ENCODE measurements around the gene CEBPG. TPM values are rescaled to one million over a fixed set of nuclear protein-coding genes. Genes with fewer than 3 reads are reported as not detected.

The CEBPG gene
- total RNA-seq, 2 donors from 2014 or later, result 19.9 to 32.6 TPM

GRCh38 chr19:33350538-33351309 is 22.8 kb upstream of the CEBPG start:
- Histone ChIP-seq H3K27ac (no peak overlapping the region), H3K27me3 (replicated peaks; ENCODE audit: insufficient read depth) (no peaks in the 10 kb centered on the region), H3K36me3 (no peaks in the 10 kb centered on the region), H3K4me3 (no peak overlapping the region), H3K4me1 (ENCODE audit: control insufficient read depth in 1 of 2, low read depth in 2 of 2) (peaks cover 0 to 10% of the 10 kb centered on the region in 2 donors), H3K9me3 (no peaks in the 10 kb centered on the region)
- no peak for TF ChIP-seq CTCF (IDR thresholded peaks at IDR 0.05)
- no peak for DNase-seq (ENCODE audit: low spot score)
- no peak for ATAC-seq (ENCODE audit: insufficient number of reproducible peaks, low FRiP score, low read depth)

GRCh38 chr19:33355535-33355934 is 18.0 kb upstream of the CEBPG start:
- H3K27me3 ChIP-seq (replicated peaks; ENCODE audit: insufficient read depth), result no peaks in the 10 kb centered on the region
- H3K9me3 ChIP-seq, result no peaks in the 10 kb centered on the region
- TF ChIP-seq CTCF (IDR thresholded peaks at IDR 0.05), result no peak
- peaks cover 6 to 20% of the 10 kb centered on the region in 2 donors for H3K4me1 ChIP-seq (ENCODE audit: control insufficient read depth in 1 of 2, low read depth in 2 of 2)
- H3K36me3 ChIP-seq, result no peaks in the 10 kb centered on the region
- H3K27ac ChIP-seq, result no peak overlapping the region
- H3K4me3 ChIP-seq, result no peak overlapping the region
- ATAC-seq (ENCODE audit: insufficient number of reproducible peaks, low FRiP score, low read depth) (no peak), DNase-seq (ENCODE audit: low spot score) (no peak)

GRCh38 chr19:33357556-33357955 is 16.0 kb upstream of the CEBPG start:
- ATAC-seq (ENCODE audit: insufficient number of reproducible peaks, low FRiP score, low read depth) (no peak), DNase-seq (ENCODE audit: low spot score) (no peak)
- H3K4me1 ChIP-seq (ENCODE audit: control insufficient read depth in 1 of 2, low read depth in 2 of 2), result peaks cover 6 to 16% of the 10 kb centered on the region in 2 donors
- no peaks in the 10 kb centered on the region for H3K27me3 ChIP-seq (replicated peaks; ENCODE audit: insufficient read depth)
- peak overlapping the region; percentile 36 to 60 for H3K27ac ChIP-seq
- no peaks in the 10 kb centered on the region for H3K9me3 ChIP-seq
- no peak for TF ChIP-seq CTCF (IDR thresholded peaks at IDR 0.05)
- no peaks in the 10 kb centered on the region for H3K36me3 ChIP-seq
- H3K4me3 ChIP-seq, result no peak overlapping the region

- peaks cover 6 to 16% of the 10 kb centered on the region in 2 donors for H3K4me1 ChIP-seq (ENCODE audit: control insufficient read depth in 1 of 2, low read depth in 2 of 2)
- no peak for ATAC-seq (ENCODE audit: insufficient number of reproducible peaks, low FRiP score, low read depth)
- H3K27ac ChIP-seq, result peak overlapping the region; percentile 36 to 60
- no peak overlapping the region for H3K4me3 ChIP-seq
- no peaks in the 10 kb centered on the region for H3K27me3 ChIP-seq (replicated peaks; ENCODE audit: insufficient read depth)
- H3K9me3 ChIP-seq, result no peaks in the 10 kb centered on the region
- no peak for TF ChIP-seq CTCF (IDR thresholded peaks at IDR 0.05)
- DNase-seq (ENCODE audit: low spot score), result no peak
- H3K36me3 ChIP-seq, result no peaks in the 10 kb centered on the region
Observed at GRCh38 chr19:33358408-33358807, 15.1 kb upstream of the CEBPG start.

GRCh38 chr19:33359581-33359980 is 13.9 kb upstream of the CEBPG start:
- Histone ChIP-seq H3K9me3 (no peaks in the 10 kb centered on the region), H3K36me3 (no peaks in the 10 kb centered on the region), H3K4me1 (ENCODE audit: control insufficient read depth in 1 of 2, low read depth in 2 of 2) (peaks cover 6 to 16% of the 10 kb centered on the region in 2 donors), H3K27me3 (replicated peaks; ENCODE audit: insufficient read depth) (no peaks in the 10 kb centered on the region), H3K27ac (no peak overlapping the region), H3K4me3 (no peak overlapping the region)
- DNase-seq (ENCODE audit: low spot score) (no peak), ATAC-seq (ENCODE audit: insufficient number of reproducible peaks, low FRiP score, low read depth) (no peak)
- TF ChIP-seq CTCF (IDR thresholded peaks at IDR 0.05), result no peak

Data from thoracic aorta (tissue), 2 donors.